GM10248 (cell line): ENCODE measurements around the gene ACACA.

Experiments
- CTCF ChIA-PET: fragments of 300-600 bp; sonication (Branson Sonifier 250); formaldehyde crosslinking; extraction: SDS; loops from one replicate; lab custom pipeline; 2021; ENCODE audit warnings: antibody characterized with exemption; lab: Yijun Ruan, JAX
- POLR2A ChIA-PET: fragments of 350-650 bp; sonication (Branson Sonifier 250); formaldehyde crosslinking; extraction: SDS; loops from one replicate; lab custom pipeline; 2020; ENCODE audit warnings: antibody characterized with exemption; lab: Yijun Ruan, JAX
- DNase-seq: peaks from one replicate; pipeline ENCODE4 v3.0.0; 2012; ENCODE audit errors: extremely low spot score
- CTCF ChIP-seq: IDR thresholded peaks from 2 replicates; pipeline ENCODE4 v1.5.1; 2012; ENCODE audit warnings: mild to moderate bottlenecking, low read depth; ENCODE audit errors: extremely low read depth, missing control alignments, control extremely low read depth

Gene ACACA

GRCh38 chr17:37060928-37061327, 345.7 kb downstream of the ACACA start:
- DNase-seq: no peak
- POLR2A ChIA-PET: no interaction called here
- CTCF ChIA-PET: interaction anchor here (1.4 to 7.0 kb wide), 2 partner anchors 9 to 14 kb away, joined by 3 to 54 read pairs; no protein-coding TSS in a partner anchor
- TF ChIP-seq CTCF: no peak

GRCh38 chr17:37060094-37060493, 346.5 kb downstream of the ACACA start:
- no peak for DNase-seq
- CTCF ChIA-PET: interaction anchor here (0.6 to 7.0 kb wide), 2 partner anchors 13 to 430 kb away, joined by 3 to 54 read pairs; no protein-coding TSS in a partner anchor
- no peak for TF ChIP-seq CTCF
- POLR2A ChIA-PET: no interaction called here

GRCh38 chr17:37059493-37059892, 347.1 kb downstream of the ACACA start:
- no peak for TF ChIP-seq CTCF
- POLR2A ChIA-PET: no interaction called here
- DNase-seq: no peak
- CTCF ChIA-PET: interaction anchor here (0.6 to 7.0 kb wide), 2 partner anchors 12 to 429 kb away, joined by 3 to 54 read pairs; no protein-coding TSS in a partner anchor

GRCh38 chr17:37056622-37057021, 350.0 kb downstream of the ACACA start:
- CTCF ChIA-PET: interaction anchor here (0.9 to 7.0 kb wide), 4 partner anchors 10 to 453 kb away, joined by 3 to 54 read pairs (median 3); no protein-coding TSS in a partner anchor
- POLR2A ChIA-PET: no interaction called here
- no peak for TF ChIP-seq CTCF
- no peak for DNase-seq

GRCh38 chr17:37054894-37055293, 351.7 kb downstream of the ACACA start:
- ChIA-PET POLR2A (no interaction called here), CTCF (interaction anchor here (7.0 kb wide), 1 partner anchor 8 kb away, joined by 54 read pairs; no protein-coding TSS in a partner anchor)
- DNase-seq: no peak
- no peak for TF ChIP-seq CTCF

GRCh38 chr17:37052450-37052849, 354.2 kb downstream of the ACACA start:
- CTCF ChIA-PET: no interaction called here
- TF ChIP-seq CTCF: no peak
- no peak for DNase-seq
- POLR2A ChIA-PET: no interaction called here
